GM21528 (cell line): Measurements from ENCODE around the gene STAMBPL1.
"Not testable (repeated sequence)": the region's sequence is repeated elsewhere in the genome, so short reads cannot be mapped to it uniquely, and the experiment has no call there.

Experiments used
- ATAC-seq: cut with Tn5 transposase; IDR thresholded peaks from one replicate; pipeline ENCODE4 v1.9.1; 2021; ENCODE audit warnings: mild to moderate bottlenecking, moderate library complexity; ENCODE audit not compliant: unreplicated experiment, low FRiP score

The STAMBPL1 gene

GRCh38 chr10:88853155-88853881, 26.7 kb upstream of the STAMBPL1 start:
- no peak for ATAC-seq

- ATAC-seq: no peak
Observed at GRCh38 chr10:88854684-88855083, 25.4 kb upstream of the STAMBPL1 start.

DNA sequence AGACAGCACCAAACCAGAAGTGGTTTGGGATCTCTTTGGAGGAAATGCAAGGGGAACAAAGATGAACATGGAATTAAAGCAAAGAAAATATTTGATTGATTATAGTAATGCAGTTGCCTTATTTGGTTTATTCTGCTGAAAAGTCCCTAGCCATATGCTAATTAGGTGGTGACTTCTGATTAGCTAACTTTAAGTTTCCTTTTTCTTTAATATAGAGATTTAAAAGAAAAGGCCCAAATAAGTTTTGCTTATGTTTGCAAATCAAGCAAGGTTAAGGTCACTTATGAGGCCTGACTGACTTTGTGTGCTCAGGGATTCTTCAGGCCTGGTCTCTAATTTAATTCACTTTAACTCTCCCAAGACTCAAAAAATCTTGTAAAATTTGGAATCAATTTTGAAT, 22.2 kb upstream of the STAMBPL1 start:
- ATAC-seq: no peak

DNA sequence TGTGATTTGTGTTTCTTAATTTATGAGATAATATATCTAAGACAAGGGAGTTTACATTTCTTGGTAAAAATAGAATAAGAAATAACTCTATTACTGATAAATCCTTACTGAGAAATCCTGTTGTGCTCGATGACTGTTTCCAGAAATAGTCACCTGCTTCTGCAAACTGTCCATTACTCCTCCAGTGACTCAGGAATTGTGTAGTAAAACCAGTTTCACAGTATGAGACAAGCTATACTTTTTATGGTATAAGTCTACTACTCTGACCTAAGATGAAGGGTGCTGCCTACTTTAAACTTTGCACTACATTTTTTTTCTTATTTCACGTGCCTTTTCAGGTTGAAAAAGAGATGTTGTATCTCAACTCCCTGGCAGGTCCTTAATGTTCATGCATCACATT, 21.6 kb upstream of the STAMBPL1 start:
- ATAC-seq: no peak

GRCh38 chr10:88861036-88861435, 19.0 kb upstream of the STAMBPL1 start:
- ATAC-seq: no peak

DNA sequence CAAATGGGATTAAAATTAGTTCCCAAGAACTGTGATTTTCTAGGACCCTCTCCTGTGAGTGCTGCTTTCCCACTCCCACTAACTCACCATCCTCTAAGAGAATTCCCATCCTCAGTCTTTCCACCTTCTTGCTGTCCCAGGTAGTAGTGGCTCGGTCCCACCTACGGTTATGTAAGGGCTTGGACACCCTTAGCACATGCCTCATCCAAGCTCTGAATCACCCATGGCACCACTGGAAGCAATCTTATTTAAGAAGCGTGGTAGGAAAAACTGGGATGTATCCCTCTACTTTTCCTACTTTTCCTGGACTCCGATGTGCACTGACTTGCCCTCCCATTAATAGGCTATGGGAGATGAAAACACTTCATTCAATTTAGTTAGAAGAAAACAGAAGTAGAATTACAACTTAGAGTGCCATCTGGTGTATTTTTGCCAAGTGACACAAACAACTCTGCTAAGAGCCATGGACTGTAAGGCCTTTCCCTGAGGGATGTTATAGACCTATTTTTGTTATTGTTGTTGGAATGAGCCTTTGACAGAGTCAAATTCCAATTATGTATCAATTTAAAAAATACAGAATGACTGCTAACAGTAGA, 14.7 kb upstream of the STAMBPL1 start:
- no peak for ATAC-seq

DNA sequence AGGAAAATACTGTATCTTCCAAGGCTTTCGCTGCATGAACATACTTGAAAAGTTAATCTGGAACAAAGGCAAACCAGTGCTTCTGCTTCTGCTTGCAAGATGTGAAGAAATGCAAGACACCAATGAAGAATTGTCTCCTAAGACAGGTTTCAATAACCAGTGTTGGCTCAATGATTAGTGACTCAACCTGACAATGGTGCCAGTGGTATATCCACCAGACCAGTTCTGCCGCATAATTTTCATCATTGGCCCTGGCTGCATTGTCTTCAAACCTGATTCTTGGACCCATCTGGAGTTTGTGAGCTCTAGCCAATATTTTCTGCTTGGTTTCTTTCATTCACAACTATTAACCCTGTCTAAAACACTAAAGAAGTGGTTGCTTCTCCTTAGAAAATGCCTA, 13.6 kb upstream of the STAMBPL1 start:
- no peak for ATAC-seq

DNA sequence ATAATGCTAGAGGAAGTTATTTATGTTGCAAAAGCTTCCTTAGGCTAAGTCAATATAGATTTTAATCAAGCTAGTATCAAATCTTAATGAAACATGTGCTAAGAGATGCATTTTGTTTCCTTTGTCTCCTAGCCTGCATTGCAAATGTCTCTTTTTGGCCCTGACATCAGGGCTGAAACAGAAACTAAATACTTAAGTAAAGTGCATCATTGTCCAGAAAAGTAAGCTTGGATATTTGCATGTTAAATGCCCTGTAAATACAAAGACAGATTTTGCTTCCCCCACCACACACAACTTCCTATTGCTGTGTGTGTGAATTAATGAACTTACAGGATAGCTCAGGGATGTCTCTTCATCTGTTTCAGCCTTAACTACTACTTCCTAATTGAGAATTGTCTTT, 10.0 kb upstream of the STAMBPL1 start:
- no peak for ATAC-seq

- no peak for ATAC-seq
Observed at GRCh38 chr10:88873757-88874156, 6.3 kb upstream of the STAMBPL1 start.

DNA sequence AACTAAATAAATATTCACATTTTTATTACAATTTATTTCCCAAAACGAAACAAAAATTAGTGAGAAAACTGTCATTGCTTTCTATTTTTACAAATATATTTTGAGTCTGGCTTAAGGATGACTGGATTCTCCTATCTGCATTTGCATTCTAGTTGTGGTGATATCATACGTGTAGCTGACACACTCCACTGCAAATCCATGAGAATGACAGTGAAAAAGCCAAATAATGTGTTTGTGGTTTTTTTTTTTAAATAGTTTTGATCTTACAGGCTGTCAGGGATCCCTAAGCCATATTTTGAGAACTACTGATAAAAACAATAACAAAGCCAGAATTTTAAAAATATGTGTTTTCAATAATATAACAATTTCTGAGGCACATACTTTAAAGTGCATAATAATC, 5.8 kb upstream of the STAMBPL1 start:
- ATAC-seq: no peak

- no peak for ATAC-seq
Observed at GRCh38 chr10:88875081-88875480, 5.0 kb upstream of the STAMBPL1 start.

DNA sequence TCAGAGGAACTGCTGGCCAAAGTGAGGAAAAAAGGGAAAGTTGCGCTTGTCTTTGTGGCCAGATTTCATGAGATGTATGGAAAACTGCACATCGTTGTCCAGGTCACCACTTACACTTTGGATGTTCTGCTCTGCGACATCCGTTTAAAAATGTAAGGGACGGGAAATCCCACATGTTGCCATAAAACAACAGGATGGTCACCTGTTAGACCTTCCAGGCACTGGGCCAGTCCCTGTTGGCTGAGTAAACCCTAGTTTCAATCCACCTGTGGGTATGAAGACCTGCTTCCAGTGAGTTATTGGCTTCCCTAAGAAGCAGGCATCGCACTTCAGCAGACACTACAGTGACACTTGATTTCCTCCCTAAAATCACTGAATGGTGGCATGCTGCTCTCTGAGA, 2.7 kb upstream of the STAMBPL1 start:
- no peak for ATAC-seq

- peak; percentile 75 for ATAC-seq
Observed at GRCh38 chr10:88880282-88881076, 434 bp downstream of the STAMBPL1 start.

GRCh38 chr10:88881320-88881719, 1.3 kb downstream of the STAMBPL1 start:
- no peak for ATAC-seq

DNA sequence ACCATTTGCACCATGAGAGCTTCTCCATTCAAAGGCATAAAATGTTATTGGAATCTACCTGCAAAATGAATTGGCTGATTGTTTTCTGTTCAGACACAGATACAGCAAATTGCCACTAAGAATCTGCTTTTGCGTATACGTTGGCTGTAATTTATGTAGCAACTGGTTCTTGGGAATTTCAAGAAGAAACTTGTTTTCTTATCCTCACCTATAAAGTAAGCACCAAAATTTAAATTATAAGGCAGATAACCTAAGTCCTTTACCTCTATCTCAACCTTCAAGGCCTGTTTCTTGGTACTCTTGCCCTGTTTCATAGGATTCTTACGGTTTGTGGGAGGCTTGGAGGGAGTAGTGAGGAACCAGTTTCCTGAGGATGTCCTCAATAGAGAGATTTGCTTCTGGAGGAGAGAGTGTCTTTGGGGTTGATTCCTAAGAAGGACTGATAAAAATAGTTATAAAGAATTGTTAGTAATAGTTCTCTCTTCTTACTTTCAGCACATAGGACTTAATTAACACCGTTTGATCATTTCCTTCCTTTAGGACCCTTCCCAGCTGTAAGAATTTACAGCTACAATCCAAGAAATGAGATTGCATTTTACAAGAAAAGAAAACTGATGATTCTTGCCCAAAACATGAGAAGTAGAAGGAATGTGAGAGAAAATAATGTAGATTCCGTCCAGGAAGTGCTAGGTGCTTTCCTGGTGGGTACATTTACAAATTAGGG, 2.0 kb downstream of the STAMBPL1 start:
- ATAC-seq: no peak

- not testable (repeated sequence) for ATAC-seq
Observed at GRCh38 chr10:88882646-88883447, 2.8 kb downstream of the STAMBPL1 start.

- no peak for ATAC-seq
Observed at GRCh38 chr10:88883448-88883809, 3.4 kb downstream of the STAMBPL1 start.

GRCh38 chr10:88886557-88886956, 6.5 kb downstream of the STAMBPL1 start:
- ATAC-seq: peak; percentile 55

GRCh38 chr10:88888810-88889445, 8.9 kb downstream of the STAMBPL1 start:
- no peak for ATAC-seq
